HEK293 (cell line): Measurements from ENCODE around the gene ECI1.

Experiments used
- CTCF ChIA-PET: fragments of 350-600 bp; formaldehyde crosslinking; extraction: SDS; loops from one replicate; lab custom pipeline; 2021; ENCODE audit warnings: antibody characterized with exemption; lab: Yijun Ruan, JAX
- POLR2A ChIA-PET: fragments of 300-600 bp; formaldehyde crosslinking; extraction: SDS; loops from one replicate; lab custom pipeline; 2020; ENCODE audit warnings: antibody characterized with exemption, inconsistent platforms; lab: Yijun Ruan, JAX
- H3K27ac ChIP-seq: fragments of 200-500 bp; sonication (Bioruptor generic); 2 replicates; pipeline ENCODE4 v1.5.1; 2014; ENCODE audit warnings: low read depth, low read length, control low read depth, inconsistent platforms; ENCODE audit errors: extremely low read depth
- H3K36me3 ChIP-seq, 2 experiments: fragments of 200-500 bp in 1 of 2; sonication (Bioruptor generic) in 1 of 2; 1 replicate in 1 of 2; 2 replicates in 1 of 2; pipeline ENCODE4 v1.5.1; 2014 to 2017; ENCODE audit warnings: inconsistent platforms in 2 of 2, low read length in 2 of 2; ENCODE audit not compliant: control insufficient read depth in 2 of 2, insufficient read depth in 1 of 2
- H3K4me1 ChIP-seq: fragments of 200-500 bp; sonication (Bioruptor generic); 2 replicates; pipeline ENCODE4 v1.5.1; 2014; ENCODE audit warnings: mild to moderate bottlenecking, low read length, inconsistent platforms; ENCODE audit not compliant: control insufficient read depth, insufficient read depth
- H3K4me3 ChIP-seq: 2 replicates; pipeline ENCODE4 v1.5.1; 2011; ENCODE audit warnings: low read depth, mild to moderate bottlenecking, control low read depth, low read length, moderate library complexity
- H3K9me3 ChIP-seq: fragments of 200-500 bp; sonication (Bioruptor generic); 2 replicates; pipeline ENCODE4 v1.5.1; 2014; ENCODE audit warnings: low read depth, low read length, inconsistent platforms; ENCODE audit not compliant: control insufficient read depth, insufficient read depth
- INSM2 ChIP-seq: fragments of 450-650 bp; formaldehyde crosslinking; IDR thresholded peaks from 2 replicates; pipeline ENCODE4 v1.5.1; 2016; ENCODE audit warnings: missing biosample characterization, missing genetic modification characterization
- SALL2 ChIP-seq: fragments of 450-650 bp; formaldehyde crosslinking; IDR thresholded peaks from 2 replicates; pipeline ENCODE4 v1.5.0; 2017; ENCODE audit warnings: missing biosample characterization, mild to moderate bottlenecking, missing genetic modification characterization, borderline replicate concordance
- SCRT1 ChIP-seq: fragments of 450-650 bp; formaldehyde crosslinking; IDR thresholded peaks from 2 replicates; pipeline ENCODE4 v1.5.1; 2016; ENCODE audit warnings: missing biosample characterization, missing genetic modification characterization, borderline replicate concordance
- SP2 ChIP-seq: fragments of 450-650 bp; formaldehyde crosslinking; IDR thresholded peaks from 2 replicates; pipeline ENCODE4 v1.5.1; 2016; ENCODE audit warnings: missing biosample characterization, missing genetic modification characterization
- SP7 ChIP-seq: fragments of 450-650 bp; formaldehyde crosslinking; IDR thresholded peaks from 2 replicates; pipeline ENCODE4 v1.5.1; 2016; ENCODE audit warnings: missing biosample characterization, missing genetic modification characterization
- ZBTB26 ChIP-seq: fragments of 450-650 bp; formaldehyde crosslinking; optimal IDR thresholded peaks from 2 replicates; pipeline ENCODE3; 2016; ENCODE audit warnings: missing biosample characterization, mild to moderate bottlenecking, missing genetic modification characterization
- ZNF121 ChIP-seq: fragments of 450-650 bp; formaldehyde crosslinking; IDR thresholded peaks from 2 replicates; pipeline ENCODE4 v1.5.1; 2016; ENCODE audit warnings: missing biosample characterization, missing genetic modification characterization
- ZNF37A ChIP-seq: fragments of 450-650 bp; IDR thresholded peaks from 2 replicates; pipeline ENCODE4 v1.5.1; 2018; ENCODE audit warnings: missing biosample characterization, missing genetic modification characterization
- ZNF548 ChIP-seq: fragments of 450-650 bp; formaldehyde crosslinking; IDR thresholded peaks from 2 replicates; pipeline ENCODE4 v1.5.1; 2016; ENCODE audit warnings: missing biosample characterization, missing genetic modification characterization
- ZNF571 ChIP-seq: fragments of 450-650 bp; formaldehyde crosslinking; IDR thresholded peaks from 2 replicates; pipeline ENCODE4 v1.5.0; 2017; ENCODE audit warnings: missing biosample characterization, missing genetic modification characterization
- ZNF600 ChIP-seq: fragments of 450-650 bp; formaldehyde crosslinking; IDR thresholded peaks from 2 replicates; pipeline ENCODE4 v1.5.1; 2016; ENCODE audit warnings: missing biosample characterization, missing genetic modification characterization

Gene ECI1

GRCh38 chr16:2229632-2230250 lies 21.6 kb downstream of the ECI1 start (continued):
- TF ChIP-seq SCRT1 (tag by site-specific recombination): no peak
- no peak for TF ChIP-seq INSM2 (tag by site-specific recombination)
- TF ChIP-seq ZBTB26 (tag by site-specific recombination): no peak
- TF ChIP-seq, all 188 proteins: peak for 0

- CTCF ChIA-PET: no interaction called here
- H3K4me1 ChIP-seq: 0 out of 2 replicates have a peak, but pooled peaks cover 2% of the 10 kb centered on the region
- no peak overlapping the region for H3K27ac ChIP-seq
- no peak overlapping the region for H3K4me3 ChIP-seq
- H3K9me3 ChIP-seq: no peaks in the 10 kb centered on the region
- POLR2A ChIA-PET: no interaction called here
- TF ChIP-seq SP7 (tag by site-specific recombination) (no peak), ZNF548 (tag by site-specific recombination) (no peak), SALL2 (tag by site-specific recombination) (no peak)
- H3K36me3 ChIP-seq: peaks cover 0 to 76% of the 10 kb centered on the region in 2 experiments; a peak in 2 of 3 replicates
These were observed 22.3 kb downstream of the ECI1 start for GRCh38 chr16:2229091-2229490.

- Histone ChIP-seq H3K4me3 (no peak overlapping the region), H3K4me1 (0 out of 2 replicates have a peak, but pooled peaks cover 2% of the 10 kb centered on the region), H3K27ac (0 out of 2 replicates have a peak overlapping the region, but pooled peaks have one; percentile 16), H3K9me3 (no peaks in the 10 kb centered on the region), H3K36me3 (peaks cover 0 to 68% of the 10 kb centered on the region in 2 experiments; a peak in 2 of 3 replicates)
- ChIA-PET POLR2A (interaction anchor here (3.9 kb wide), 1 partner anchor 8 kb away, joined by 17 read pairs; the partner anchor contains the start of gene DNASE1L2), CTCF (no interaction called here)
- TF ChIP-seq SP2 (tag by site-specific recombination) (no peak), ZNF571 (tag by site-specific recombination) (no peak), ZNF600 (no peak)
These were observed 23.1 kb downstream of the ECI1 start for GRCh38 chr16:2228161-2228824.

- TF ChIP-seq ZNF121 (tag by site-specific recombination) (peak; percentile 94), ZNF37A (tag by site-specific recombination) (no peak)
- CTCF ChIA-PET: no interaction called here
- Histone ChIP-seq H3K4me3 (no peak overlapping the region), H3K27ac (no peak overlapping the region), H3K36me3 (peaks cover 0 to 54% of the 10 kb centered on the region in 2 experiments; a peak in 2 of 3 replicates), H3K9me3 (no peaks in the 10 kb centered on the region), H3K4me1 (0 out of 2 replicates have a peak, but pooled peaks cover 2% of the 10 kb centered on the region)
- POLR2A ChIA-PET: interaction anchor here (0.6 to 3.9 kb wide), 6 partner anchors 9 to 71 kb away, joined by 3 to 17 read pairs (median 6); partner anchors contain the start of genes DNASE1L2, ECI1, MLST8 and TRAF7
These were observed 24.5 kb downstream of the ECI1 start for GRCh38 chr16:2226918-2227317.
